Measurements from ENCODE around the gene AHCYL1. TPM values are rescaled to one million over a fixed set of nuclear protein-coding genes. Genes with fewer than 3 reads are reported as not detected.
"Not testable (repeated sequence)": the region's sequence is repeated elsewhere in the genome, so short reads cannot be mapped to it uniquely, and the experiment has no call there.

Gene AHCYL1
- total RNA-seq: 10 to 100 TPM; 67.9 to 68.6 TPM

GRCh38 chr1:109984456-109985246 is at the start of gene AHCYL1:
Gene AHCYL1 (plus strand): TSS chr1:109984765. CDS start chr1:109985053, 288 bp downstream.
- H3K4me1 Mint-ChIP-seq: peaks cover 37% of the 10 kb centered on the region
- H3K27me3 Mint-ChIP-seq: no peaks in the 10 kb centered on the region
- peak; percentile 99 for DNase-seq
- H3K9me3 Mint-ChIP-seq: no peaks in the 10 kb centered on the region
- H3K27ac Mint-ChIP-seq: peak within 1 kb of the TSS; percentile 94
- peaks cover 19% of the 10 kb centered on the region for H3K36me3 Mint-ChIP-seq
- peak within 1 kb of the TSS; percentile 99 for H3K4me3 Mint-ChIP-seq

- Mint-ChIP-seq H3K4me3 (no peak overlapping the region), H3K27ac (no peak overlapping the region)
Observed at GRCh38 chr1:109935451-109935900, 49.1 kb upstream of the AHCYL1 start.

GRCh38 chr1:109937738-109938137 is 46.8 kb upstream of the AHCYL1 start:
- peaks cover 5% of the 10 kb centered on the region for H3K4me1 Mint-ChIP-seq
- DNase-seq: no peak
- H3K36me3 Mint-ChIP-seq: peaks cover 5% of the 10 kb centered on the region
- no peaks in the 10 kb centered on the region for H3K27me3 Mint-ChIP-seq
- H3K4me3 Mint-ChIP-seq: no peak overlapping the region
- peaks cover 12% of the 10 kb centered on the region for H3K9me3 Mint-ChIP-seq
- no peak overlapping the region for H3K27ac Mint-ChIP-seq

More at GRCh38 chr1:109935451-109935900, 49.1 kb upstream of the AHCYL1 start:
- H3K4me1 Mint-ChIP-seq: peaks cover 5% of the 10 kb centered on the region
- DNase-seq: no peak
- H3K9me3 Mint-ChIP-seq: peaks cover 12% of the 10 kb centered on the region
- peaks cover 5% of the 10 kb centered on the region for H3K36me3 Mint-ChIP-seq
- no peaks in the 10 kb centered on the region for H3K27me3 Mint-ChIP-seq

GRCh38 chr1:109938556-109938955 is 46.0 kb upstream of the AHCYL1 start:
- Mint-ChIP-seq H3K27me3 (no peaks in the 10 kb centered on the region), H3K4me1 (peaks cover 5% of the 10 kb centered on the region), H3K9me3 (peaks cover 12% of the 10 kb centered on the region), H3K4me3 (no peak overlapping the region), H3K27ac (no peak overlapping the region), H3K36me3 (peaks cover 5% of the 10 kb centered on the region)
- DNase-seq: no peak

GRCh38 chr1:109942434-109942833 is 42.1 kb upstream of the AHCYL1 start:
- H3K27ac Mint-ChIP-seq: no peak overlapping the region
- no peaks in the 10 kb centered on the region for H3K27me3 Mint-ChIP-seq
- no peaks in the 10 kb centered on the region for H3K36me3 Mint-ChIP-seq
- H3K9me3 Mint-ChIP-seq: peaks cover 6% of the 10 kb centered on the region
- no peak for DNase-seq
- H3K4me3 Mint-ChIP-seq: no peak overlapping the region
- peaks cover 3% of the 10 kb centered on the region for H3K4me1 Mint-ChIP-seq

GRCh38 chr1:109944541-109944940 is 40.0 kb upstream of the AHCYL1 start:
- no peak overlapping the region for H3K27ac Mint-ChIP-seq
- H3K27me3 Mint-ChIP-seq: no peaks in the 10 kb centered on the region
- DNase-seq: no peak
- H3K9me3 Mint-ChIP-seq: no peaks in the 10 kb centered on the region
- no peak overlapping the region for H3K4me3 Mint-ChIP-seq
- no peaks in the 10 kb centered on the region for H3K36me3 Mint-ChIP-seq
- peaks cover 8% of the 10 kb centered on the region for H3K4me1 Mint-ChIP-seq

GRCh38 chr1:109946511-109946910 is 38.1 kb upstream of the AHCYL1 start:
- peaks cover 8% of the 10 kb centered on the region for H3K4me1 Mint-ChIP-seq
- H3K4me3 Mint-ChIP-seq: no peak overlapping the region
- no peak overlapping the region for H3K27ac Mint-ChIP-seq
- no peaks in the 10 kb centered on the region for H3K27me3 Mint-ChIP-seq
- no peaks in the 10 kb centered on the region for H3K36me3 Mint-ChIP-seq
- DNase-seq: no peak
- H3K9me3 Mint-ChIP-seq: no peaks in the 10 kb centered on the region

GRCh38 chr1:109947582-109948284 is 36.8 kb upstream of the AHCYL1 start:
- H3K27ac Mint-ChIP-seq: no peak overlapping the region

GRCh38 chr1:109948285-109948630 is 36.3 kb upstream of the AHCYL1 start:
- H3K36me3 Mint-ChIP-seq: no peaks in the 10 kb centered on the region
- no peaks in the 10 kb centered on the region for H3K9me3 Mint-ChIP-seq
- peaks cover 8% of the 10 kb centered on the region for H3K4me1 Mint-ChIP-seq
- H3K4me3 Mint-ChIP-seq: no peak overlapping the region
- no peaks in the 10 kb centered on the region for H3K27me3 Mint-ChIP-seq
- H3K27ac Mint-ChIP-seq: no peak overlapping the region
- DNase-seq: no peak

More at GRCh38 chr1:109947582-109948284, 36.8 kb upstream of the AHCYL1 start:
- Mint-ChIP-seq H3K9me3 (no peaks in the 10 kb centered on the region), H3K36me3 (no peaks in the 10 kb centered on the region), H3K4me3 (no peak overlapping the region), H3K27me3 (no peaks in the 10 kb centered on the region), H3K4me1 (peaks cover 8% of the 10 kb centered on the region)
- no peak for DNase-seq

GRCh38 chr1:109950038-109950437 is 34.5 kb upstream of the AHCYL1 start:
- Mint-ChIP-seq H3K27ac (no peak overlapping the region), H3K36me3 (no peaks in the 10 kb centered on the region), H3K27me3 (no peaks in the 10 kb centered on the region), H3K9me3 (no peaks in the 10 kb centered on the region), H3K4me3 (no peak overlapping the region), H3K4me1 (peaks cover 5% of the 10 kb centered on the region)
- no peak for DNase-seq

- no peaks in the 10 kb centered on the region for H3K27me3 Mint-ChIP-seq
- no peak overlapping the region for H3K4me3 Mint-ChIP-seq
- H3K36me3 Mint-ChIP-seq: no peaks in the 10 kb centered on the region
- peaks cover 5% of the 10 kb centered on the region for H3K4me1 Mint-ChIP-seq
- DNase-seq: no peak
- no peak overlapping the region for H3K27ac Mint-ChIP-seq
- no peaks in the 10 kb centered on the region for H3K9me3 Mint-ChIP-seq
Observed at GRCh38 chr1:109950509-109950908, 34.1 kb upstream of the AHCYL1 start.

- not testable (repeated sequence) for H3K4me1 Mint-ChIP-seq, DNase-seq, H3K4me3 Mint-ChIP-seq, H3K36me3 Mint-ChIP-seq, H3K27me3 Mint-ChIP-seq, H3K9me3 Mint-ChIP-seq, H3K27ac Mint-ChIP-seq
Observed at GRCh38 chr1:109951501-109951900, 33.1 kb upstream of the AHCYL1 start.

GRCh38 chr1:109954041-109954512 is 30.5 kb upstream of the AHCYL1 start:
- Mint-ChIP-seq H3K4me3 (no peak overlapping the region), H3K27ac (no peak overlapping the region), H3K36me3 (no peaks in the 10 kb centered on the region), H3K4me1 (no peaks in the 10 kb centered on the region), H3K27me3 (no peaks in the 10 kb centered on the region), H3K9me3 (no peaks in the 10 kb centered on the region)
- no peak for DNase-seq

- no peaks in the 10 kb centered on the region for H3K4me1 Mint-ChIP-seq
- H3K4me3 Mint-ChIP-seq: no peak overlapping the region
- H3K27me3 Mint-ChIP-seq: no peaks in the 10 kb centered on the region
- H3K9me3 Mint-ChIP-seq: no peaks in the 10 kb centered on the region
- no peaks in the 10 kb centered on the region for H3K36me3 Mint-ChIP-seq
- no peak overlapping the region for H3K27ac Mint-ChIP-seq
- DNase-seq: no peak
Observed at GRCh38 chr1:109959632-109959973, 25.0 kb upstream of the AHCYL1 start.

GRCh38 chr1:109959974-109960744 is 24.4 kb upstream of the AHCYL1 start:
- no peaks in the 10 kb centered on the region for H3K9me3 Mint-ChIP-seq
- H3K27ac Mint-ChIP-seq: no peak overlapping the region
- H3K36me3 Mint-ChIP-seq: no peaks in the 10 kb centered on the region
- H3K4me1 Mint-ChIP-seq: no peaks in the 10 kb centered on the region
- no peak for DNase-seq
- H3K4me3 Mint-ChIP-seq: no peak overlapping the region
- H3K27me3 Mint-ChIP-seq: no peaks in the 10 kb centered on the region
